Mammary epithelial cell (primary cell): Measurements from ENCODE around the gene CLPTM1.

ENCODE experiments used
- CTCF ChIP-seq, 2 donors: IDR thresholded peaks in 1 of 2; conservative IDR thresholded peaks in 1 of 2; 2 replicates each; pipeline ENCODE4 v1.5.1; 2011 to 2012; ENCODE audit warnings: inconsistent platforms in 2 of 2, low read length in 2 of 2, mild to moderate bottlenecking in 2 of 2, control low read depth in 1 of 2, low read depth in 1 of 2; ENCODE audit not compliant: insufficient read depth in 1 of 2; ENCODE audit errors: extremely low read depth in 1 of 2
- EZH2 ChIP-seq: IDR thresholded peaks from 2 replicates; pipeline ENCODE4 v1.6.1; 2012; ENCODE audit warnings: low read length, inconsistent platforms, borderline replicate concordance

GRCh38 chr19:44968118-44968517 is 12.9 kb downstream of the CLPTM1 start:
- no peak for TF ChIP-seq CTCF (conservative IDR thresholded peaks at IDR 0.05 in 1 of 2, IDR thresholded peaks at IDR 0.05 in 1 of 2; ENCODE audit: extremely low read depth in 1 of 2, insufficient read depth in 1 of 2, low read depth in 1 of 2, low read length in 2 of 2)
- TF ChIP-seq EZH2: no peak
